GM13977 (cell line): ENCODE measurements around the gene OAS1.

Experiments
- DNase-seq: peaks from one replicate; pipeline ENCODE4 v3.0.0; 2012; ENCODE audit warnings: low spot score
- CTCF ChIP-seq: IDR thresholded peaks from 2 replicates; pipeline ENCODE4 v1.5.1; 2012; ENCODE audit warnings: mild to moderate bottlenecking, control low read depth; ENCODE audit not compliant: insufficient read depth; ENCODE audit errors: extremely low read depth, missing control alignments
- in situ Hi-C: fragments of 300-500 bp; cut with MboI; formaldehyde crosslinking; loops from one replicate; pipeline ENCODE4 v1.12.0; 2022; ENCODE audit warnings: low sequenced_read_pairs, low pct_unique_long_range_greater_than_20kb, mixed read lengths, inconsistent platforms; ENCODE audit not compliant: unreplicated experiment

OAS1 gene

GRCh38 chr12:112892856-112893255, 13.9 kb upstream of the OAS1 start:
- in situ Hi-C loops, result no loop called here
- no peak for DNase-seq
- no peak for TF ChIP-seq CTCF

GRCh38 chr12:112894128-112894527, 12.6 kb upstream of the OAS1 start:
- no peak for DNase-seq
- in situ Hi-C loops, result no loop called here
- TF ChIP-seq CTCF, result no peak

- in situ Hi-C loops, result no loop called here
- no peak for DNase-seq
- no peak for TF ChIP-seq CTCF
Measured at GRCh38 chr12:112898380-112898779, 8.4 kb upstream of the OAS1 start.

GRCh38 chr12:112900298-112901145, 6.2 kb upstream of the OAS1 start:
- peak; percentile 79 for TF ChIP-seq CTCF
- DNase-seq, result peak; percentile 59
- in situ Hi-C loops, result no loop called here

GRCh38 chr12:112901271-112901670, 5.5 kb upstream of the OAS1 start:
- in situ Hi-C loops, result no loop called here
- DNase-seq, result no peak

GRCh38 chr12:112904571-112904970, 2.2 kb upstream of the OAS1 start:
- no peak for DNase-seq
- no peak for TF ChIP-seq CTCF
- in situ Hi-C loops, result no loop called here

More at GRCh38 chr12:112901271-112901670, 5.5 kb upstream of the OAS1 start:
- no peak for TF ChIP-seq CTCF
